A549 (cell line): Measurements from ENCODE around the gene ANKRD18A. TPM values are rescaled to one million over a fixed set of nuclear protein-coding genes. Genes with fewer than 3 reads are reported as not detected.

Experiments used
- ATAC-seq, 2 experiments: fragments of 200-7000 bp in 1 of 2; fragments of >200 bp in 1 of 2; cut with Nextera tagmentation in 1 of 2; cut with Tn5 transposase in 1 of 2; 3 replicates each; pipeline versions ENCODE4 v1.8.0 to v1.9.1; 2018 to 2020; ENCODE audit warnings: mild to moderate bottlenecking in 1 of 2, moderate library complexity in 1 of 2
- CTCF ChIA-PET: fragments of 300-600 bp; sonication (Branson Sonifier 250); formaldehyde crosslinking; extraction: SDS; loops from one replicate; lab custom pipeline; 2021; ENCODE audit warnings: antibody characterized with exemption, inconsistent platforms; lab: Yijun Ruan, JAX
- POLR2A ChIA-PET: fragments of 350-600 bp; formaldehyde crosslinking; extraction: SDS; loops from one replicate; lab custom pipeline; 2021; ENCODE audit warnings: antibody characterized with exemption, inconsistent platforms; lab: Yijun Ruan, JAX
- DNase-seq, 2 experiments: peaks; one replicate each; pipeline versions ENCODE4 v3.0.0 to v3.0.0-alpha.2; 2011 to 2016; ENCODE audit warnings: low read depth in 1 of 2, low spot score in 1 of 2
- FAIRE-seq: peaks from 2 replicates; lab custom pipeline; 2011; peaks lifted over from hg19 to GRCh38; lab: Jason Lieb, UNC
- H3K27ac ChIP-seq, 2 experiments: fragments of >200 bp; sonication (Bioruptor Twin); formaldehyde crosslinking; 3 replicates each; pipeline ENCODE4 v1.5.1; 2016 to 2017
- H3K4me1 ChIP-seq: fragments of >200 bp; sonication (Bioruptor Twin); formaldehyde crosslinking; 3 replicates; pipeline ENCODE4 v1.6.1; 2016
- H3K4me2 ChIP-seq: fragments of >200 bp; sonication (Bioruptor Twin); formaldehyde crosslinking; 3 replicates; pipeline ENCODE4 v1.6.1; 2016
- H3K4me3 ChIP-seq: fragments of >200 bp; sonication (Bioruptor Twin); formaldehyde crosslinking; 3 replicates; pipeline ENCODE4 v1.5.1; 2016
- H3K9me3 ChIP-seq: fragments of >200 bp; sonication (Bioruptor Twin); formaldehyde crosslinking; 3 replicates; pipeline ENCODE4 v1.6.1; 2016
- BCL3 ChIP-seq: fragments of >200 bp; sonication (Bioruptor Twin); formaldehyde crosslinking; IDR thresholded peaks from 3 replicates; pipeline ENCODE4 v1.6.1; 2016
- BHLHE40 ChIP-seq: IDR thresholded peaks from 2 replicates; pipeline ENCODE4 v1.6.1; 2012; ENCODE audit warnings: low read depth, low read length, inconsistent platforms
- CEBPB ChIP-seq, 2 experiments: fragments of >200 bp in 1 of 2; sonication (Bioruptor Twin) in 1 of 2; formaldehyde crosslinking in 1 of 2; IDR thresholded peaks; 2 replicates each; pipeline ENCODE4 v1.6.1; 2012 to 2016
- CHD2 ChIP-seq: fragments of 150-350 bp; IDR thresholded peaks from 2 replicates; pipeline ENCODE4 v1.6.1; 2014; ENCODE audit warnings: low read length; ENCODE audit not compliant: partially characterized antibody
- E2F6 ChIP-seq: IDR thresholded peaks from 2 replicates; pipeline ENCODE4 v1.6.1; 2012; ENCODE audit warnings: low read depth, borderline replicate concordance
- EHMT2 ChIP-seq: fragments of 200-600 bp; sonication (generic); IDR thresholded peaks from 2 replicates; pipeline ENCODE4 v1.6.1; 2016; ENCODE audit warnings: antibody characterized with exemption, low read depth, mild to moderate bottlenecking, moderate library complexity
- EP300 ChIP-seq, 2 experiments: fragments of >200 bp; sonication (Bioruptor Twin); formaldehyde crosslinking; IDR thresholded peaks; 2 replicates in 1 of 2; 3 replicates in 1 of 2; pipeline ENCODE4 v1.6.1; 2016 to 2017
- ESRRA ChIP-seq: fragments of 150-350 bp; IDR thresholded peaks from 2 replicates; pipeline ENCODE4 v1.6.1; 2014; ENCODE audit warnings: mild to moderate bottlenecking, low read length, borderline replicate concordance
- FOSB ChIP-seq: fragments of 250-450 bp; sonication (Bioruptor Pico); IDR thresholded peaks from 2 replicates; pipeline ENCODE4 v1.5.0; 2020; ENCODE audit warnings: mild to moderate bottlenecking, moderate library complexity
- FOSL2 ChIP-seq, 2 experiments: fragments of 450-650 bp in 1 of 2; fragments of >200 bp in 1 of 2; sonication (Bioruptor Twin) in 1 of 2; formaldehyde crosslinking; IDR thresholded peaks; 2 replicates each; pipeline versions ENCODE4 v1.5.0 to v1.6.1; 2016 to 2020; ENCODE audit warnings: mild to moderate bottlenecking in 1 of 2, moderate library complexity in 1 of 2
- FOXS1 ChIP-seq: fragments of 250-450 bp; sonication (Bioruptor Pico); IDR thresholded peaks from 2 replicates; pipeline ENCODE4 v1.5.0; 2020; ENCODE audit warnings: mild to moderate bottlenecking, moderate library complexity
- GATA3 ChIP-seq: IDR thresholded peaks from 2 replicates; pipeline ENCODE4 v1.6.1; 2012; ENCODE audit warnings: borderline replicate concordance
- HDAC2 ChIP-seq: fragments of 200-600 bp; sonication (generic); IDR thresholded peaks from 2 replicates; pipeline ENCODE4 v1.6.1; 2016
- HOXA7 ChIP-seq: fragments of 250-450 bp; sonication (Bioruptor Pico); IDR thresholded peaks from 2 replicates; pipeline ENCODE4 v1.5.0; 2020; ENCODE audit warnings: mild to moderate bottlenecking, moderate library complexity
- HOXB13 ChIP-seq: fragments of 250-450 bp; sonication (Bioruptor Pico); IDR thresholded peaks from 2 replicates; pipeline ENCODE4 v1.5.0; 2020; ENCODE audit warnings: low read depth, mild to moderate bottlenecking, moderate library complexity
- JUN ChIP-seq, 2 experiments: fragments of >200 bp; sonication (Bioruptor Twin); formaldehyde crosslinking; IDR thresholded peaks; 2 replicates in 1 of 2; 3 replicates in 1 of 2; pipeline ENCODE4 v1.6.1; 2016 to 2017
- KDM1A ChIP-seq: fragments of 200-600 bp; sonication (generic); IDR thresholded peaks from 2 replicates; pipeline ENCODE4 v1.6.1; 2016; ENCODE audit warnings: low read depth, mild to moderate bottlenecking
- KDM5A ChIP-seq: fragments of 200-600 bp; sonication (generic); IDR thresholded peaks from 2 replicates; pipeline ENCODE4 v1.6.1; 2016; ENCODE audit warnings: antibody characterized with exemption, mild to moderate bottlenecking
- MAZ ChIP-seq: fragments of 150-350 bp; IDR thresholded peaks from 2 replicates; pipeline ENCODE4 v1.6.1; 2014; ENCODE audit warnings: antibody characterized with exemption, low read depth, low read length, borderline replicate concordance
- MYC ChIP-seq: IDR thresholded peaks from 2 replicates; pipeline ENCODE4 v1.6.1; 2012; ENCODE audit warnings: mild to moderate bottlenecking, inconsistent platforms, low read length, improper control_type of control experiment, borderline replicate concordance
- NFE2L2 ChIP-seq: fragments of 150-350 bp; conservative IDR thresholded peaks from 2 replicates; pipeline ENCODE4 v1.6.1; 2014; ENCODE audit warnings: low read length
- POLR2A ChIP-seq: IDR thresholded peaks from 2 replicates; pipeline ENCODE4 v1.6.1; 2012; ENCODE audit warnings: mild to moderate bottlenecking, low read length
- POLR2AphosphoS2 ChIP-seq: conservative IDR thresholded peaks from 2 replicates; pipeline ENCODE4 v1.6.1; 2012; ENCODE audit warnings: low read length, improper control_type of control experiment, inconsistent platforms
- RAD21 ChIP-seq, 2 experiments: fragments of >200 bp in 1 of 2; sonication (Bioruptor Twin) in 1 of 2; formaldehyde crosslinking in 1 of 2; IDR thresholded peaks in 1 of 2; conservative IDR thresholded peaks in 1 of 2; 2 replicates in 1 of 2; 3 replicates in 1 of 2; pipeline ENCODE4 v1.6.1; 2012 to 2018; ENCODE audit warnings: inconsistent platforms in 1 of 2
- REST ChIP-seq: fragments of 200-600 bp; sonication (generic); IDR thresholded peaks from 2 replicates; pipeline ENCODE4 v1.6.1; 2016; ENCODE audit warnings: antibody characterized with exemption, mild to moderate bottlenecking, moderate library complexity
- TP53 ChIP-seq: fragments of 250-450 bp; sonication (Bioruptor Pico); IDR thresholded peaks from 2 replicates; pipeline ENCODE4 v1.5.0; 2021; ENCODE audit warnings: mild to moderate bottlenecking, moderate library complexity
- USF2 ChIP-seq: fragments of 450-650 bp; IDR thresholded peaks from 2 replicates; pipeline ENCODE4 v1.6.1; 2014; ENCODE audit warnings: antibody characterized with exemption
- ZC3H11A ChIP-seq: fragments of 450-650 bp; IDR thresholded peaks from 2 replicates; pipeline ENCODE4 v1.6.1; 2014; ENCODE audit warnings: antibody characterized with exemption, mild to moderate bottlenecking
- ZFP36 ChIP-seq: fragments of 450-650 bp; IDR thresholded peaks from 2 replicates; pipeline ENCODE4 v1.6.1; 2014; ENCODE audit warnings: borderline replicate concordance; ENCODE audit not compliant: partially characterized antibody
- ZNF302 ChIP-seq: fragments of 250-450 bp; sonication (Bioruptor Pico); IDR thresholded peaks from 2 replicates; pipeline ENCODE4 v1.9.0; 2021; ENCODE audit warnings: inconsistent platforms, mild to moderate bottlenecking, moderate library complexity
- ZSCAN20 ChIP-seq: fragments of 250-450 bp; sonication (Bioruptor Pico); IDR thresholded peaks from 2 replicates; pipeline ENCODE4 v1.8.0; 2022; ENCODE audit warnings: mild to moderate bottlenecking, moderate library complexity
- WGBS: methylation state at CpG from one replicate; pipeline ENCODE4 v1.1.6; 2017; ENCODE audit errors: missing lambda C conversion rate; 5-methylcytosine and 5-hydroxymethylcytosine counted together
- polyA minus RNA-seq: library from RNA; depleted of rRNA, polyadenylated mRNA; stranded (reverse); fragments of >200 nt; gene quantifications from 2 replicates; pipeline ENCODE4 v1.2.3, GENCODE V29; 2011; rRNA and poly(A)+ RNA removed
- polyA plus RNA-seq, 4 experiments: library from polyadenylated mRNA; depleted of rRNA in 3 of 4; stranded (reverse); fragments of >200 nt; fragmentation: RNase III in 1 of 4; extraction: RNeasy Plus Mini Kit Qiagen cat#74134 plus additional on column Dnase treatment in 1 of 4; gene quantifications; 2 replicates in 3 of 4; 3 replicates in 1 of 4; pipeline ENCODE4 v1.2.3, GENCODE V29; 2011 to 2017
- TF ChIP-seq, protein P1 (sequence below): IDR thresholded peaks from 2 replicates; pipeline ENCODE4 v1.6.1; 2012

ANKRD18A gene
- 15.9 and 20.7 TPM in 2 replicates for polyA plus RNA-seq (2011; rRNA removed)
- polyA plus RNA-seq (2012; cell fraction: cytosol; rRNA removed): 3.3 and 4.2 TPM in 2 replicates
- polyA plus RNA-seq (2012; cell fraction: nucleus; rRNA removed): 3.0 and 7.7 TPM in 2 replicates
- polyA plus RNA-seq (2017; fragmentation: RNase III; extraction: RNeasy Plus Mini Kit Qiagen cat#74134 plus additional on column Dnase treatment): 4.0 to 4.9 TPM (median 4.2 TPM) in 3 replicates
- polyA minus RNA-seq: 18.1 and 20.3 TPM in 2 replicates

GRCh38 chr9:38620483-38621433 lies at the start of gene ANKRD18A:
ANKRD18A (minus strand) TSS chr9:38620596; CDS start chr9:38620285, 311 bp downstream.
- ATAC-seq (peak; percentile 83 to 89), FAIRE-seq (no peak), DNase-seq (peak; percentile 73 to 96)
- 0% methylated on average over 3 of the region's 76 CpGs for WGBS
- ChIA-PET CTCF (interaction anchor here (0.6 to 3.0 kb wide), 22 partner anchors 10 to 289 kb away, joined by 3 to 30 read pairs (median 4); no protein-coding TSS in a partner anchor), POLR2A (interaction anchor here (0.9 to 1.5 kb wide), 3 partner anchors 67 to 183 kb away, joined by 4 to 5 read pairs (median 4); no protein-coding TSS in a partner anchor)
- Histone ChIP-seq H3K9me3 (peaks cover 16% of the 10 kb centered on the region), H3K4me2 (peak within 1 kb of the TSS; percentile 81), H3K4me1 (peaks cover 9% of the 10 kb centered on the region; the same call in 2 of the 3 replicates), H3K4me3 (peak within 1 kb of the TSS; percentile 53), H3K27ac (peak within 1 kb of the TSS; percentile 93)
- TF ChIP-seq FOSL2 (IDR thresholded peaks at IDR 0.05) (no peak), FOSL2 (CRISPR knock-in tag; IDR thresholded peaks at IDR 0.05) (0 out of 2 replicates have a peak, but pooled peaks have one; percentile 3), ZFP36 (peak; percentile 66), HDAC2 (no peak), KDM5A (no peak), EHMT2 (no peak), HOXB13 (CRISPR knock-in tag) (no peak), ZSCAN20 (CRISPR knock-in tag) (no peak), TP53 (CRISPR knock-in tag) (0 out of 2 replicates have a peak, but pooled peaks have one; percentile 15), ESRRA (no peak), BCL3 (peak; percentile 70; the same call in 1 of the 3 replicates), KDM1A (no peak), REST (peak; percentile 70), HOXA7 (no peak), NFE2L2 (0 out of 2 replicates have a peak, but pooled peaks have one; percentile 1), E2F6 (no peak), CEBPB (IDR thresholded peaks at IDR 0.05) (no peak), EP300 (IDR thresholded peaks at IDR 0.05) (no peak), FOXS1 (CRISPR knock-in tag) (no peak), POLR2AphosphoS2 (no peak), GATA3 (no peak), BHLHE40 (peak; percentile 67; the same call in 1 of the 2 replicates), CHD2 (peak; percentile 79), FOSB (no peak), MYC (peak; percentile 93), USF2 (no peak), JUN (IDR thresholded peaks at IDR 0.05) (peak in 1 of 2 experiments; percentile 77; a peak in 4 of 5 replicates), ZC3H11A (no peak), MAZ (no peak), RAD21 (conservative IDR thresholded peaks at IDR 0.05 in 1 of 2, IDR thresholded peaks at IDR 0.05 in 1 of 2) (peak; percentile 65 to 79), POLR2A (peak; percentile 51), ZNF302 (CRISPR knock-in tag) (no peak)
- TF ChIP-seq, protein P1, sequence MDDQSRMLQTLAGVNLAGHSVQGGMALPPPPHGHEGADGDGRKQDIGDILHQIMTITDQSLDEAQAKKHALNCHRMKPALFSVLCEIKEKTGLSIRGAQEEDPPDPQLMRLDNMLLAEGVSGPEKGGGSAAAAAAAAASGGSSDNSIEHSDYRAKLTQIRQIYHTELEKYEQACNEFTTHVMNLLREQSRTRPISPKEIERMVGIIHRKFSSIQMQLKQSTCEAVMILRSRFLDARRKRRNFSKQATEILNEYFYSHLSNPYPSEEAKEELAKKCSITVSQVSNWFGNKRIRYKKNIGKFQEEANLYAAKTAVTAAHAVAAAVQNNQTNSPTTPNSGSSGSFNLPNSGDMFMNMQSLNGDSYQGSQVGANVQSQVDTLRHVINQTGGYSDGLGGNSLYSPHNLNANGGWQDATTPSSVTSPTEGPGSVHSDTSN: no peak
